Measurements from ENCODE around the gene KCP.

KCP gene

DNA sequence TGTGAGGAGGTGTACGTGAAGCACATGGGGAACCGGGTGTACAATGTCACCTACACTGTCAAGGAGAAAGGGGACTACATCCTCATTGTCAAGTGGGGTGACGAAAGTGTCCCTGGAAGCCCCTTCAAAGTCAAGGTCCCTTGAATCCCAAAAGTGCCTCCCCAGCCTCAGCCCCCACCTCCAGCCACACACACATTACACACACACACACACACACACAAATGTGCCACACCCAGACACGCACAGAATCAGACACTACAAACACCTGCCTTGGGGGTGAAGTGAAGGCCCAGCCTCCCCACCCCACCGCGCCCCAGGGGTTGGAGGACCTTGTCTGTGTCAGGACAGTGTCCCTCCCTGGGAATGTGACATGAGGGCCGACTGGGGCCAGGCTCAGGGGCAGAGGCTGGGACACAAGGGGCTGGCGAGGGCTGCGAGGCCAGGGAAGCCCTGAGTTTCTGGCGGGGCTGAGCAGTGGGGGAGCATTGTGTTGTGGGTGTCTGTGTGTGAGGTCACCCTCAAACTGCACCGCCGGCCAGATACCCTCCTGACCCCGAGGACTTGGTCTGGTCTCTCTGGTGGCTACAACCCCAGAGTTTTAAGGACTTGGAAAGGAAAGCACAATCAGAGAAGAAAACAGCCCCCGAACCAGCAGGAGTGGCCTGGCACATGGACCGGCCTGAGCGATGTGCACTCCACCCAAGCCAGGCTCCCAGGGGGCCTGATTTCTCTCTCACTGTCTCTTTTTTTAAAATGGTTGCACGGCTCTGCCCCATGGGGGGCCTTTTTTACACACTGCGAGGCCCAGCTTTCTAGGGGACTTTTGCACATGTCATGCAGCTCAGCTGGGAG lies 51.9 kb downstream of the KCP start:
- DNase-seq (ENCODE audit: low read depth in 2 of 2), result no peak

GRCh38 chr7:128856001-128856718 lies 54.3 kb downstream of the KCP start:
- no peak for DNase-seq (ENCODE audit: low read depth in 2 of 2)

DNA sequence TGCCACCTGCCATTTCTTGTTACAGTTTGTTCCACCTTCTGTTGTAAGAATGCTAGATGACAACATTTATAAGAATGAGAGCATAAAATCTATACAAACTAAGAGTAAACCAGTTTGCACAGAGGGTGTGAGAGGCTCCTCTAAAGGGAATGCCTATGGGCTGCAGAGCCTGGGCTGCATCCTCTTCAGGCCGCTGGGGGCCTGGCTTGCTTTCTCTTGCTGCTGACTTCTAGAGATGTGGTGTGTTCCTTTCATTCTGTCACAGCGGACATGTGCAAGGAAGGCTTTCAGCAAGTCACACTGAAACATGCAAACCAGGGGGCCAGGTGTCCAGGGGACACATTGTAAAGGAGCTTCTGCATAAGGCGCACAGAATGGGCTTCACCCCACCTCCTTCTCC lies 55.0 kb downstream of the KCP start:
- no peak for DNase-seq (ENCODE audit: low read depth in 2 of 2)

DNA sequence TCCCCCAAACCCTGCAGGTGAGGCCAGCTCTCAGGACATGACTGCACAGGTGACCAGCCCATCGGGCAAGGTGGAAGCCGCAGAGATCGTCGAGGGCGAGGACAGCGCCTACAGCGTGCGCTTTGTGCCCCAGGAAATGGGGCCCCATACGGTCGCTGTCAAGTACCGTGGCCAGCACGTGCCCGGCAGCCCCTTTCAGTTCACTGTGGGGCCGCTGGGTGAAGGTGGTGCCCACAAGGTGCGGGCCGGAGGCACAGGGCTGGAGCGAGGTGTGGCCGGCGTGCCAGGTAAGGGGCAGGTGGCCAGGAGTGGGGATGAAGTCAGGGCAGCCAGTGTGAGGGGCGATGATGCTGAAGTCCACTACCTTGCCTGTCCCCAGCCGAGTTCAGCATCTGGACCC lies 56.1 kb downstream of the KCP start:
- no peak for DNase-seq (ENCODE audit: low read depth in 2 of 2)

GRCh38 chr7:128853799-128854198 lies 56.7 kb downstream of the KCP start:
- no peak for DNase-seq (ENCODE audit: low read depth in 2 of 2)

GRCh38 chr7:128852537-128853254 lies 57.8 kb downstream of the KCP start:
- DNase-seq (ENCODE audit: low read depth in 2 of 2), result no peak

DNA sequence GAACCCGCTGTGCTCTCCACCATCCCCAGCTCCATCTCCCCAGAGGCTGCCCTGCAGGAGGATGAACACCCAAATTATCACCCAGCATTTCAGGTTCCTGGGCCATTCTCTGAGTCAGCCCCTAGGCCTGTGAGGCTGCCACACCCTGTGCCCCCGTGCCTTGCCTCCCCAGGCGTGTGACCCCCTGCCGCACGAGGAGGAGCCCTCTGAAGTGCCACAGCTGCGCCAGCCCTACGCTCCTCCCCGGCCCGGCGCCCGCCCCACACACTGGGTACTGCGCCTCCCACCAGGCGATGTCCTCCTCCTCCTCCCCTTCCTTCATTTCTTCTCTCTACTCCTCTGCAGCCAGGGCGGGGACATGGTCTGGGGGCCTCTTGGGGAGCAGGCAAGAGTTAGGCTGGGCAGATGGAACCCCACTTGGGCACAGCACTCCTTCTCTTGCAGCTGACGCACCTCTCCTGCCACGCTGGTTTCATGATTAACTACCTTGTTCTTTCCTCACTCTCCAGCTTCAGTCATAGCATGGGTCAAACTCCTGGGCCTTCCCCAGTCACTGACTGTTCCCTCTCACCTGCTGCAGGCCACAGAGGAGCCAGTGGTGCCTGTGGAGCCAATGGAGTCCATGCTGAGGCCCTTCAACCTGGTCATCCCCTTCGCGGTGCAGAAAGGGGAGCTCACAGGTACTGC lies 60.6 kb downstream of the KCP start:
- DNase-seq (ENCODE audit: low read depth in 2 of 2), result no peak

- no peak for DNase-seq (ENCODE audit: low read depth in 2 of 2)
Observed at GRCh38 chr7:128849156-128849515, 61.4 kb downstream of the KCP start.

DNA sequence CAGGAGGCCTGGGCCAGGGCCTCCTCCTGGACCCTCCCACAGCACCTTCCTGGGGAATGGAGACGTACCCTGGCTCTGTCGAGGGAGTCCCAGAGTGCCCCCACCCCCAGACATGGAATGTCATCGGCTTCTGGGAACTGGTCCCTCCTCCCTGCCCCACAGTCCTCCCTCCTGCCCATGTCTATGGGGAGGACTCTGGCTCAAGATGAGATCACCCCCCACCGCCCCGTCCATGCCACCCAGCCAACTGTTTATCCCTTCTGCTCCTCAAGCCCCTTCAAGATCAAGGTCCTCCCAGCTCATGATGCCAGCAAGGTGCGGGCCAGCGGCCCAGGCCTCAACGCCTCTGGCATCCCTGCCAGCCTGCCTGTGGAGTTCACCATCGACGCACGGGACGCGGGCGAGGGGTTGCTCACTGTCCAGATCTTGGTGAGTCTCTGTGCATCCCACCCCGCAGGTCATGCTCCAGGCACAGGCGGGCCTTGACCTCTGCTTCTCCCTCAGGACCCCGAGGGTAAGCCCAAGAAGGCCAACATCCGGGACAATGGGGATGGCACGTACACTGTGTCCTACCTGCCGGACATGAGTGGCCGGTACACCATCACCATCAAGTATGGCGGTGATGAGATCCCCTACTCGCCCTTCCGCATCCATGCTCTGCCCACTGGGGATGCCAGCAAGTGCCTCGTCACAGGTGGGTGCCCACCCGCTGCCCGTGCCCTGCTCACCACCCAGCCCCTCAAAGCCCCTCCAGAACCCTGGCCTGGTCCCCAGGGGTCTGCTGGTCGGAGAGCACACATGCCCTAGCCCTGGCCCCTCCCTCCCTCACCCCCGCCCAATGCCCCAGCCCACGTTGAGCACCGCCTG lies 62.0 kb downstream of the KCP start:
- no peak for DNase-seq (ENCODE audit: low read depth in 2 of 2)

DNA sequence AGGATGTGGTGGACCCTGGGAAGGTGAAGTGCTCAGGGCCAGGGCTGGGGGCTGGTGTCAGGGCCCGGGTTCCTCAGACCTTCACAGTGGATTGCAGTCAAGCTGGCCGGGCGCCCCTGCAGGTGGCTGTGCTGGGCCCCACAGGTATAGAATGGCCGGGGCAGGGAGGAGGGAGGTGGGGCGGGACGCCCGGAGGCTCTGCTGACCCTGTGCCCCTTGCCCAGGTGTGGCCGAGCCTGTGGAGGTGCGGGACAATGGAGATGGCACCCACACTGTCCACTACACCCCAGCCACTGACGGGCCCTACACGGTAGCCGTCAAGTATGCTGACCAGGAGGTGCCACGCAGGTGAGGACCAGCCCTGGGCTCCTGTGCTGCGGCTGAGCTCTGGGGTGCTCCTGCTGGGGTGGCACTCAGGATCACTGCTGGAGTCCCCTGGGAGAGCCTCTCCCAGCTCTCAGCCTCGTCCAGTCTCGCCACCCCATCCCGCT lies 62.7 kb downstream of the KCP start:
- DNase-seq (ENCODE audit: low read depth in 2 of 2), result no peak

DNA sequence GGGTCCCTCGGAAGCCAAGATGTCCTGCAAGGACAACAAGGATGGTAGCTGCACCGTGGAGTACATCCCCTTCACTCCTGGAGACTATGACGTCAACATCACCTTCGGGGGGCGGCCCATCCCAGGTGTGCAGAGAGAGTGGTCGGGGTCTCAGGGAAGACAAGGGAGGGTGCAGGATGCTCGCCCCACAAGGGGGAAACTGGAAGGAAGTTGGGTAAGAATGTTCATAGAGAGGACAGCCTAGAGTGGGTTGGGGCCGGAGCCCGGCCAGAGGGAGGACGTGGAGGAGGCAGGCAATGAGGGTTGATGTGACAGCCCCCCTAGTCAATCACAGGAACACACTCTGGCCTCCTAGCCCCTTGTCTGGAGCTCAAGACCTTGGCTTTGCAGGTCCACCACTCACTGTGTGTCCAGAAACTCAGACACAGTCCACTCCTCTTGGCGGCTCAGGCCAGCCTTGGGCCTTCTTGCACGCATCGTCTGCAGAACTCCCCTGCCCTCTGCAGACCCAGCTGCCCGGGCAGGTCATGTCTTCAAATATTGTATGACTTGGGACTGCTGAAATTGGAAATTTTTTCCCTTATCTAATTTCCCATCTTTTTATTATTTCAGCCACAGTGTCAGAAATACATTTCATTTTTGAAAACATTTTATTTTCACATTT lies 63.6 kb downstream of the KCP start:
- DNase-seq (ENCODE audit: low read depth in 2 of 2), result no peak

DNA sequence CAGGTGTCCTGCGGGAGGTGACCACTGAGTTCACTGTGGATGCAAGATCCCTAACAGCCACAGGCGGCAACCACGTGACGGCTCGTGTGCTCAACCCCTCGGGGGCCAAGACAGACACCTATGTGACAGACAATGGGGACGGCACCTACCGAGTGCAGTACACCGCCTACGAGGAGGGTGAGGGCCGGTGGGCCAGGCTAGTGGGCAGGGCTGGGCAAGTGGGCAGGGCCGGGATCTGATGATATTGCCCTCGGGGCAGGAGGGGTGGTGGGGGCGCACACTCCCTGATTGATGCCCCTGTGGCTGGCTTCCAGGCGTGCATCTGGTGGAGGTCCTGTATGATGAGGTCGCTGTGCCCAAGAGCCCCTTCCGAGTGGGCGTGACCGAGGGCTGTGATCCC lies 64.5 kb downstream of the KCP start:
- no peak for DNase-seq (ENCODE audit: low read depth in 2 of 2)

- no peak for DNase-seq (ENCODE audit: low read depth in 2 of 2)
Observed at GRCh38 chr7:128845475-128845874, 65.0 kb downstream of the KCP start.

GRCh38 chr7:128844777-128845311 lies 65.7 kb downstream of the KCP start:
- DNase-seq (ENCODE audit: low read depth in 2 of 2), result no peak

DNA sequence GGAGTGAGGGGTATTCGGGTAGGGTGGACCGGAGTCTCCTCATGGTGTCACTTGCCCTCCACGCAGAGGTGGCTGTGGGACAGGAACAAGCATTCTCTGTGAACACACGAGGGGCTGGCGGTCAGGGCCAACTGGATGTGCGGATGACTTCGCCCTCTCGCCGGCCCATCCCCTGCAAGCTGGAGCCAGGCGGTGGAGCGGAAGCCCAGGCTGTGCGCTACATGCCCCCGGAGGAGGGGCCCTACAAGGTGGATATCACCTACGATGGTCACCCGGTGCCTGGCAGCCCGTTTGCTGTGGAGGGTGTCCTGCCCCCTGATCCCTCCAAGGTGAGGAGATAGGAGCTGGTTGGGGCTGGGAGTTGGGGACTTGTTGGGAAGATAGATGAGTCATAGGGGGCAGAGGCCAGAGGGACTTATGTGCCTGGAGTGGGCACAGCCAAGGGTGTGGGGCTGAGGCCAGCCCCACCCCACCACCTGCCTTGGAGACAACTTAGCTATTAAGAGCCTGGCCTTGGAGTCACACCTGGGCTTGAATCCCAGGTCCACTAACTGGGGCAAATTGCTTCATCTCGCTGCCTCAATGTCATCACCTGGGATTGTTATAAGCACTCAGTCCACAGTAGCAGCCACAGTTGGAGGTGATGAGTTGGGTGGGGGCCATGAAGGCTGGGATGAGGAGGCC lies 66.4 kb downstream of the KCP start:
- DNase-seq (ENCODE audit: low read depth in 2 of 2), result no peak

DNA sequence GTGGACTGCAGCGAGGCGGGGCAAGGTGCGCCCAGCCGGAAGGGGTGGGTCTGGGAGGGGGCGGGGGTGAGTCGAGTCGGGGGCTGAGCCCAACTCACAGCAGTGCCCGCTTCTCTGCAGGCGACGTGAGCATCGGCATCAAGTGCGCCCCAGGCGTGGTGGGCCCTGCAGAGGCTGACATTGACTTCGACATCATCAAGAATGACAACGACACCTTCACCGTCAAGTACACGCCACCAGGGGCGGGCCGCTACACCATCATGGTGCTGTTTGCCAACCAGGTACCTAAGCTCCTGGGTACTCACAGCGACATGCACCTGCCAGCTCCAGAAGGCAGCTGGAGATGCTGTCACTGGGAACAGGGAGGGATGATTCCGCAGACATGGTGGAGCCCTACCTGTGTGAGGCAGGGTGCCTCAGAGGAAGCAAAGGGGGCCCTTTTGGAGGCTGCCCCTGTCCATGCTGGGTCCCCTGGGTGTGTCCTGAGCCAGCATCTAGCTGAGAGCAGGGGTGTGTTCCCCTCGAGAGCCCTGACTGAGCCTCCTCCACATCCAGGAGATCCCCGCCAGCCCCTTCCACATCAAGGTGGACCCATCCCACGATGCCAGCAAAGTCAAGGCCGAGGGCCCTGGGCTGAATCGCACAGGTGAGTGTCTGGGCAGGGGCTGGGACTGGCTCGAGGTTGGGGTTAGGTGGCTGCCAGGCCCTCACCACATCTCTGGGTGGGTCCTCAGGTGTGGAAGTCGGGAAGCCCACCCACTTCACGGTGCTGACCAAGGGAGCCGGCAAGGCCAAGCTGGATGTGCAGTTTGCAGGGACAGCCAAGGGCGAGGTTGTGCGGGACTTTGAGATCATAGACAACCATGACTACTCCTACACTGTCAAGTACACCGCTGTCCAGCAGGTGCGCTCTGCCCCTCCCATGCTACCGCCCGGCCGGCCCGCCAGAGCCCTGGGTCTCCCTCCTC lies 67.6 kb downstream of the KCP start:
- no peak for DNase-seq (ENCODE audit: low read depth in 2 of 2)

- peak; percentile 5 to 33 for DNase-seq (ENCODE audit: low read depth in 2 of 2)
Observed at GRCh38 chr7:128841921-128842673, 68.4 kb downstream of the KCP start.
